ENCODE measurements around the gene STOX2.

Gene STOX2

GRCh38 chr4:183986971-183987946 is 82.2 kb downstream of the STOX2 start:
- TF ChIP-seq POU6F1 (CRISPR knock-in tag; IDR thresholded peaks at IDR 0.05; ENCODE audit: borderline replicate concordance, low read depth): no peak
- peak; percentile 46; the same call in 1 of the 2 replicates for TF ChIP-seq TCF4 (CRISPR knock-in tag; IDR thresholded peaks at IDR 0.05; ENCODE audit: borderline replicate concordance)
- ATAC-seq: peak; percentile 94

- ATAC-seq: peak; percentile 96
Observed at GRCh38 chr4:183987987-183988392, 82.9 kb downstream of the STOX2 start.

GRCh38 chr4:183988874-183989273 is 83.8 kb downstream of the STOX2 start:
- no peak for ATAC-seq
- no peak for TF ChIP-seq POU6F1 (CRISPR knock-in tag; IDR thresholded peaks at IDR 0.05; ENCODE audit: borderline replicate concordance, low read depth)

More at GRCh38 chr4:183987987-183988392, 82.9 kb downstream of the STOX2 start:
- TF ChIP-seq BACH2 (CRISPR knock-in tag; IDR thresholded peaks at IDR 0.05; ENCODE audit: borderline replicate concordance) (0 out of 2 replicates have a peak, but pooled peaks have one; percentile 41), CREB5 (CRISPR knock-in tag; IDR thresholded peaks at IDR 0.05; ENCODE audit: low read depth) (no peak), TSHZ2 (CRISPR knock-in tag; IDR thresholded peaks at IDR 0.05) (0 out of 2 replicates have a peak, but pooled peaks have one; percentile 31), SNAI2 (CRISPR knock-in tag; IDR thresholded peaks at IDR 0.05) (0 out of 2 replicates have a peak, but pooled peaks have one; percentile 59)

GRCh38 chr4:183989461-183989860 is 84.4 kb downstream of the STOX2 start:
- no peak for ATAC-seq
- TF ChIP-seq PPARA (CRISPR knock-in tag; IDR thresholded peaks at IDR 0.05; ENCODE audit: borderline replicate concordance): no peak
- TF ChIP-seq BACH2 (CRISPR knock-in tag; IDR thresholded peaks at IDR 0.05; ENCODE audit: borderline replicate concordance): no peak
- TF ChIP-seq ZFP3 (CRISPR knock-in tag; IDR thresholded peaks at IDR 0.05): no peak
- TF ChIP-seq CSDC2 (CRISPR knock-in tag; IDR thresholded peaks at IDR 0.05): no peak
- no peak for TF ChIP-seq TSHZ2 (CRISPR knock-in tag; IDR thresholded peaks at IDR 0.05)
- TF ChIP-seq ZNF70 (CRISPR knock-in tag; IDR thresholded peaks at IDR 0.05): no peak
- TF ChIP-seq ZFP30 (CRISPR knock-in tag; IDR thresholded peaks at IDR 0.05): no peak
- TF ChIP-seq ARNTL (CRISPR knock-in tag; IDR thresholded peaks at IDR 0.05; ENCODE audit: borderline replicate concordance, low read depth): no peak
- TF ChIP-seq GLIS3 (CRISPR knock-in tag; IDR thresholded peaks at IDR 0.05): no peak
- no peak for TF ChIP-seq ZNF565 (CRISPR knock-in tag; conservative IDR thresholded peaks at IDR 0.05; ENCODE audit: low read depth)
- no peak for TF ChIP-seq CSRNP3 (CRISPR knock-in tag; IDR thresholded peaks at IDR 0.05)
- no peak for TF ChIP-seq POU6F1 (CRISPR knock-in tag; IDR thresholded peaks at IDR 0.05; ENCODE audit: borderline replicate concordance, low read depth)

Data from SK-N-SH treated with all-trans-retinoic acid at 6 μM for 48 hours (cell line).